MG63 (cell line): ENCODE measurements around the gene CD300H. TPM values are rescaled to one million over a fixed set of nuclear protein-coding genes. Genes with fewer than 3 reads are reported as not detected.
A peak's percentile ranks its signal among the peaks of the same experiment; 100 is the strongest.
"Not testable (repeated sequence)": the region's sequence is repeated elsewhere in the genome, so short reads cannot be mapped to it uniquely, and the experiment has no call there.

ENCODE experiments used
- DNase-seq: peaks from one replicate; pipeline ENCODE4 v3.0.0-alpha.2; 2020
- H3K27me3 ChIP-seq: fragments of 250-450 bp; sonication (Bioruptor Pico); 2 replicates; pipeline ENCODE4 v1.5.1; 2020; ENCODE audit warnings: mild to moderate bottlenecking, moderate library complexity
- H3K36me3 ChIP-seq: fragments of 250-450 bp; sonication (Bioruptor Pico); 2 replicates; pipeline ENCODE4 v1.5.1; 2020; ENCODE audit warnings: mild to moderate bottlenecking, moderate library complexity
- H3K4me3 ChIP-seq: fragments of 250-450 bp; sonication (Bioruptor Pico); 2 replicates; pipeline ENCODE4 v1.5.1; 2020; ENCODE audit warnings: mild to moderate bottlenecking, moderate library complexity
- H3K9me3 ChIP-seq: fragments of 250-450 bp; sonication (Bioruptor Pico); 2 replicates; pipeline ENCODE4 v1.5.1; 2020; ENCODE audit warnings: mild to moderate bottlenecking, moderate library complexity
- total RNA-seq: library from RNA; depleted of rRNA; stranded (reverse); fragments of >200 nt; shearing (Covaris generic); gene quantifications from 2 replicates; pipeline ENCODE4 v1.2.3, GENCODE V29; 2014; ENCODE audit warnings: low replicate concordance

Gene CD300H
- total RNA-seq, 1 experiment from 2014 or later = not detected

DNA sequence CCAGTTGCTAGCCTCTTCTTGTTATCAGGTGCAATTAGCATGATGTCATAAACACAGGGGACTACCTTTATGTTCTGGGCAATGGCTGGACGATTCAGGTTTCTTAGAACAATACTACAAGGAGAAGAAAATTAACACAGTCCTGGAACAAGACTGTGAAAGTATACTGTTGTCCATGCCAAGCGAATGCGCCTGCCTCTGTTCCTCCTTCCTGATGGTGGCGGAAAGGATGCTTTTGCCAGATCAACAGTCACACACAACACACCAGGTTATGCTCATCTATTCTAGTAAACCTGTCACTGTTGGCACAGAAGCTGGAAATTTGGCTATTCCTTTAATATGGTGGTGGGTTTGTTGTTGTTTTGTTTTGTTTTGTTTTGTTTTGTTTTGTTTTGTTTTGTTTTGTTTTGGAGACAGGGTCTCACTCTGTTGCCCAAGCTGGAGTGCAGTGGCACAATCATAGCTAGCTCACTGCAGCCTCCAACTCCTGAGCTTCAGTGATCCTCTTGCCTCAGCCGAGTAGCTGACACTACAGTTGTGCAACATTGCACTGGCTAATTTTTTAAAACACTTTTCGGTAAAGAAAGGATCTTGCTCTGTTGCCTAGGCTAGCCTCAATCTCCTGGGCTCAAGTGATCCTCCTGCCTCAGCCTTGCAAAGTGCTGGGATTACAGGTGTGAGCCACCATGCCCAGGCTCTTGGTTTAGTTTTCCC lies 27.9 kb upstream of the CD300H start:
- no peak for DNase-seq
- no peak overlapping the region for H3K4me3 ChIP-seq
- no peaks in the 10 kb centered on the region for H3K36me3 ChIP-seq
- peaks cover 18% of the 10 kb centered on the region; the same call in 1 of the 2 replicates for H3K27me3 ChIP-seq
- no peaks in the 10 kb centered on the region for H3K9me3 ChIP-seq

DNA sequence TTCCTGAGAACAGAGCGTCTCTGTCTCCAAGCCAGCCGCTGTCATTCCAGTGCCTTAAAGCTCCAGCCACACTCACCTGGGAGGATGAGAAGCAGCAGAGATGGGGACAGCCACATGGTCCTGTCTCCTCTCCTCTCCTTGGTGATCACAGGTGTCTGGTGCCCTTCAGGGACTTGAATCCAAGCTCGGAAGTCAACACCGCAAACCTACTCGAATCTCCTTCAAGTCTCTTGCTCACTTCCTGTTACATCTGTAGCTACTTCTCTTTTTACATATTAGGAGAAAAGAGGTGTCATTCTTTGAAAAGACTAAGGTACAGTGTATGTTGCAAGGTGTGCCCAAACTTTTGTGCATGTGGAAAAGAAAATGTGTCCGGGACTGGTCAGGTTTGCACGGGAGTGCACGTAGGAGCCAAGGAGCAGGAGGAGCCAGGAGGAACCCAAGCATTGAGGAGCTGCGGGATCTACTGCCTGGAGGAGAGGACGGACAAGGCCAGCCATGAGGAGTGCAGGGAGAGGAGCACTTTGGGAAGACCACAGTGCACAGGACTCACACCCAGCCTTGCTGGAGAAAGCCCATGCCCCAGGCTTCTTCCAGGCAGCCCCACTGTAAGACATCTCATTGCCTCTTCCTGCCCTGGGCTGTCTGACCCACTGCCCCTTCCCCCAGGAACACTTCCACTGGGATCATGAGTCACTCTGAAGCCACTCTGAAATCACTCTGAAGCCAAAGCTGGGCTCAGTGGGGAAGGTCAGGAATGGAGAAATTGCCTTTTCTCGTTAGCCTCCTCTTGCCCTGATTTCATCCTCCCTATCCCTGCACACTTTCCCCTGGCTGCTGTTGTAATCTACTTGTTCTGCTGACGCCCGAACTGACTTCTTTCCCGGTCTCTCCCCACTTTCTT lies 25.0 kb upstream of the CD300H start, which contains the start of gene CD300LD:
Gene CD300LD, minus strand, starts transcription at position 197 of the 904 bp plus-strand sequence. Its CDS starts 81 bp downstream, at position 116.
- no peaks in the 10 kb centered on the region for H3K9me3 ChIP-seq
- H3K27me3 ChIP-seq = peaks cover 21% of the 10 kb centered on the region; the same call in 1 of the 2 replicates
- peak; percentile 36 for DNase-seq
- H3K36me3 ChIP-seq = no peaks in the 10 kb centered on the region
- H3K4me3 ChIP-seq = no peak within 1 kb of the TSS

GRCh38 chr17:74591503-74591902 lies 24.2 kb upstream of the CD300H start:
- no peak for DNase-seq
- no peaks in the 10 kb centered on the region for H3K36me3 ChIP-seq
- no peak overlapping the region for H3K4me3 ChIP-seq

DNA sequence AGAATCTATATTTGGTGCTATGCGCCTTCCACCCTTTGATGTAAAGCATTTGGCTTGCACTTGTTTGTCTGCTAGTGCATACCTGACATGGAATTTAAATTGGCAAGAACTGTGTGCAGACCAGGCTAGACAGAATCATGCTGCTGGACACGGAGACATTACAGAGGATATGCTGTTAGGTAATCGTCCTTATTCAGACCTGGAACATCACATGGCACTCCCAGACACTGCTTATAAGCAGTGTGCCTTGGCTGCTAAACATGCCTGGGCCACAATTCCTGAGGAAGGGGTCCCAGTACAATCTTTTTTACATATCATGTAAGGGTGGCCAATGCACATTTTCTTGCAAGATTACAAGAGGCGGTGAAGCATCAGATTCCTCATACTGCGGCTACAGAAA lies 18.4 kb upstream of the CD300H start:
- Histone ChIP-seq H3K36me3 (no peaks in the 10 kb centered on the region), H3K27me3 (peaks cover 14% of the 10 kb centered on the region), H3K4me3 (no peak overlapping the region), H3K9me3 (peaks cover 12% of the 10 kb centered on the region)
- DNase-seq = no peak

More at GRCh38 chr17:74591503-74591902, 24.2 kb upstream of the CD300H start:
- peaks cover 27% of the 10 kb centered on the region for H3K27me3 ChIP-seq
- H3K9me3 ChIP-seq = no peaks in the 10 kb centered on the region

DNA sequence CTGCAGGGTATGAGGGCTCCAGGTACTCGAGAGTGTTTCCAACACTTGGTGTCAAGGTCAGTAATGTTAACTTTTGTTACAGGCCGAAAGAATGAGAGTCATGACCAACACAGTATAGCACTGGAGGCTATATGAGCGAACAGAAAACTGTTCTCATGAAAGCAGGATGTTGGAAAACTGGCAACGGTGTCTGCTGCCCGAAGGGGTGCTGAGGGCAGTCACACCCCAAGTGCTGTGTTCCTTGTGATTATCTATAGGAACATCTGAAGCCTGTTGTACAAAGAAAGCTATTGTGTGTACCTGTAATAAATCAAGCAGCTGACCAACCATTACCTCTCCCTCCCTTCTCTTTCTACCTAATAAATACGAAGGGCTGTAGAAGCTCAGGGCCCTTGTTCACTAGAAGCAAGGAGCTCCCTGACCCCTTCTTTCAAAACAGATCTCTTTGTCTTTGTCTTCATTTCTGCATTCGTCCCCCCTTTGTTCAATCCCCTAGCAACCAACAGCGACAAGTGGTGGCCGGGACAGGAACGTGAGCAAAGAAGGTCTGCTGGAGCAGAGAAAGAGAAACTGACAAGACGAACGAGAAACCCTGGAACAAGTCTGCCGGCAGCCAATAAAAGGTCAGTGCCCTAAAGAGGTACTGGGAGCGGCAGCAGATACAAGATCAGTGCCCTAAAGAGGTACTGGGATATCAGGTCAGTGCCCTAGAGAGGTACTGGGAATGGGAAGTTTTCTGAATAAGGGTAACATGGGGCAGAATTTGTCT lies 17.2 kb upstream of the CD300H start:
- no peak for DNase-seq
- Histone ChIP-seq H3K36me3 (no peaks in the 10 kb centered on the region), H3K27me3 (peaks cover 9% of the 10 kb centered on the region), H3K4me3 (no peak overlapping the region), H3K9me3 (peaks cover 12% of the 10 kb centered on the region)

DNA sequence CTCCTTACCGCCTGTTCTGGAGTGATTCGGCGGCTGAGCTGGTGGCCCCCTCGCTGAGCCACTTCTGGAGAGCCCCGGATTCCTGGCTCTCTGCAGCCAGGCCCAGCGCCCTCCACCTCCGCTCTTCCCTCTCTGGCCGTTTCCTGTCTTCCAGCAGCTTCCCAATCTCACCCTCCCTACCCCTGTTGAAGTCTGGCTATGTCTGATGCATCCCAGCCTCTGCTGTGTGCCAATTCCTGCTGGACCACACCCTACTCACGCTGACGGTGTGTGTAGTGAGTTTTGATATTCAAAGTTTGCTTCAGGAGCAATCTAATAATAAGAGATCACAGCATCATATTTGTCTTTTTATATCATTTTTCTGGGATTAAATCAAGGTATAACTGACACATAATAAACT lies 15.3 kb upstream of the CD300H start:
- H3K27me3 ChIP-seq = peaks cover 5% of the 10 kb centered on the region
- H3K4me3 ChIP-seq = no peak overlapping the region
- H3K36me3 ChIP-seq = no peaks in the 10 kb centered on the region
- DNase-seq = no peak
- peaks cover 12% of the 10 kb centered on the region for H3K9me3 ChIP-seq

DNA sequence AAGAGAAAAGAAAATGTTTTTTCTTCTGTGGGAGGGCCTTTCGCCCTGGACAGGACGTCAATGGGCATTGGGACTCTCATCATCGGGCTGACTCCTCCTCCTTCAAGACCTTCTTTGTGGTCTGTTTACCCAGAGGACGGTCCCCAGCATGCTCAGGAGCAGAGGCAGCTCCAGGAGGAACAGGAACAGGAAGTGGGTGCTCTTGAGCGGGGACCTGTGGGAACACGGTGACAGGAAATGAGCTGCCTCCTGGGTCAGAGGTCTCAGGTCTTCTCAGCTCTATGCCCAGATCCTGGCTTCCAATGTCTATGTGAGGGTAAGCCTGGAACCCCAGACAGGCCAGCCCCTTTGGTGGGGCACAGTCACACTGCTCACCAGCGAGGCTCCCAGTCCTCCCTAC lies 12.6 kb upstream of the CD300H start:
- H3K9me3 ChIP-seq = peaks cover 5% of the 10 kb centered on the region
- no peak for DNase-seq
- peaks cover 3% of the 10 kb centered on the region for H3K27me3 ChIP-seq
- no peak overlapping the region for H3K4me3 ChIP-seq
- no peaks in the 10 kb centered on the region for H3K36me3 ChIP-seq

- H3K4me3 ChIP-seq = no peak overlapping the region
- H3K9me3 ChIP-seq = no peaks in the 10 kb centered on the region; the same call in 1 of the 2 replicates
- no peak for DNase-seq
- peaks cover 8% of the 10 kb centered on the region for H3K27me3 ChIP-seq
- H3K36me3 ChIP-seq = no peaks in the 10 kb centered on the region
Measured at GRCh38 chr17:74578979-74579378, 11.7 kb upstream of the CD300H start.

DNA sequence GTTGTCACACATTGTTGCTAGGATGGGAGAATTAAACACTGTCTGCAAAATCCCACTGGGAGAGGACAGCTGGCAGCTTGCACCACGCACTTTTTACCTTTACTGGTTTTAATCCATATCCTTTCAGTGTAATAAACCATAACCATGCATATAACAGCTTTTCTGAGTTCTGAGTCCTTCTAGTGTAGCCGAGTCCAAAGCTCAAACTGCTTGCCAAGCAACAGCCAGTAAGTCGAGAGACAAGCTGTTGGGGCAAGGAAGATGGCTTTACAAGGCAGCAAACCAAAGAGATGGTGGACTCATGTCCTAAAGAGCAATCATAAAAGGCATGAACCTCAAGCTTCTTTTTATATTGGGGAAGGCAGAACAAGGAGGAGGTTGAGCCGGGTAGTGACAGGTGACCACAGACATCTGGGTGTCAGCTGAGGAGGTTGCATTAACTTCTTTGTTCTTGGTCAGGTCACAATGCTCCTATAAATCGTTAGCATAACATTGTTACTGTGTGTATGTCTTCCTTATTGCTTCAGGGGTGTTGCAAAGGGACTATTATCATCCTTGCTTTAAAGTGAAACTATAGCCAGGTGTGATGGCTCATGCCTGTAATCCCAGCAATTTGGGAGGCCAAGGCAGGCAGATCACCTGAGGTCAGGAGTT lies 7.3 kb upstream of the CD300H start:
- Histone ChIP-seq H3K4me3 (no peak overlapping the region), H3K27me3 (peaks cover 11% of the 10 kb centered on the region), H3K9me3 (peaks cover 7% of the 10 kb centered on the region), H3K36me3 (no peaks in the 10 kb centered on the region)
- no peak for DNase-seq

GRCh38 chr17:74573635-74574034 lies 6.3 kb upstream of the CD300H start:
- DNase-seq, H3K36me3 ChIP-seq, H3K9me3 ChIP-seq, H3K4me3 ChIP-seq: not testable (repeated sequence)
- H3K27me3 ChIP-seq = peaks cover 11% of the 10 kb centered on the region

DNA sequence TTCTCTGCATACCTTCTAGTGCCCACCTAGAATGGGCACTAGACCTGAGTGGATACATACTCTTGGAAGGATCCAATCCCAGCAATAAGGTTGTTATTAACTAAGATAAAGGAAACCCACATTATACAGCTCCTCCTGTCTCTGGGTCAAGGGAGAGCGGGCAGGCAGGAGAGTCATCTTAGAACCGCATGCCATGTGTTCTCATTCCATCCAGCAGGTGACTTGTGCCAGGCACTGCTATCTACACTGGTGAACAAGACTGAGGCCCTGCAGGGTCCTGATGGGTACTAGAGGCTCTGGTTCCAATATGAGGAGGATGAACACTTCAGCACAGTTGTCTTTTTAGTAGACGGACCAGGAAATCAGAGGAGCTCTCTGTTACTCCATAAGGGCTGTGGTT lies 5.9 kb upstream of the CD300H start:
- Histone ChIP-seq H3K27me3 (peaks cover 11% of the 10 kb centered on the region), H3K4me3 (no peak overlapping the region), H3K9me3 (peaks cover 7% of the 10 kb centered on the region), H3K36me3 (no peaks in the 10 kb centered on the region)
- no peak for DNase-seq

GRCh38 chr17:74571621-74572270 lies 4.4 kb upstream of the CD300H start:
- H3K9me3 ChIP-seq = peaks cover 7% of the 10 kb centered on the region
- no peak for DNase-seq
- H3K36me3 ChIP-seq = no peaks in the 10 kb centered on the region
- no peak overlapping the region for H3K4me3 ChIP-seq
- H3K27me3 ChIP-seq = peaks cover 10% of the 10 kb centered on the region; the same call in 1 of the 2 replicates

DNA sequence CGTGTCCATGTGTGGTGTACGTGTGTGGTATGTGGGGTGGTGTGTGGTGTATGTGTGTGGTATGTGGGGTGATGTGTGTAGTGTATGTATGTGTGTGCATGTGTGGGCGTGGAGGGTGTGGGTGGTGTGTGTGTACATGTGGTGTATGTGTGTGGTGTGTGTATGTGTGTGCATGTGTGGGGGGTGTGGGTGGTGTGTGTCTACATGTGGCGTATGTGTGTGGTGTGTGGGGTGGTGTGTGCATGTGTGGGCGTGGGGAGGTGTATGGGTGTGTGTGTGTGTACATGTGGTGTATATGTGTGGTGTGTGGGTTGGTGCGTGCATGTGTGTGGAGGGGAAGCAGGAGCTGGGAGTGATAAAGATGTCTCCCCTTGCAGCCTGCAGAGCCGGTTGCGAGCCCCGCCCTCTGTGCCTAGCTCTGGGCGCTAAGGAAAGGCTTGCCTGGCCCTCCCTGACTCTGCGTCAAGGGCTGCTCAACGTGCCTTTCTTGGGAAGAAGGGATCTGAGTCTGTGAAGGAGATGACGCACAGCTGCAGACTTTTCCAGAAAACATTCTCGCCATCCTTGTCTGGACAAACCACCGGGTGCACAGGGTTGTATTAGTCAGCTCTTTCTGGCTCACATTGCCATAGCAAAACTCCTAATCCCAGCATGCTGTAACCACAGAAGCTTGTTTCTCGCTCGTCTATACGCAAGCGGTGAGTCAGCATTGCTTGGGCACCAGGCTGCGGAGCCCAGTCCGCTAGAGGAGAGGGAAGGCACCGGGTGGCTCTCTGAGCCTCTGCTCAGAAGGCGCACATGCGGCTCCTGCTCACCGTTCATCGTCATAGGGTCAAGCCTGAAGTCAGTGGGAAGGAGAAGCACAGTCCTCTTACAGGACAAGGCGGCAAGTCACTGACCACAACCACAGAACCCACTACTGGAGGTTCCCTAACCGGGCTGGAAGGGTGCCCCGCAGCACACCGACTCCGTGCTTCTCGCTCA lies 2.0 kb upstream of the CD300H start:
- peaks cover 7% of the 10 kb centered on the region for H3K9me3 ChIP-seq
- no peaks in the 10 kb centered on the region for H3K36me3 ChIP-seq
- peak; percentile 99 for DNase-seq
- no peak overlapping the region for H3K4me3 ChIP-seq
- peaks cover 6% of the 10 kb centered on the region; the same call in 1 of the 2 replicates for H3K27me3 ChIP-seq

GRCh38 chr17:74568106-74568873 lies 981 bp upstream of the CD300H start:
- Histone ChIP-seq H3K4me3 (no peak overlapping the region), H3K27me3 (no peaks in the 10 kb centered on the region), H3K9me3 (peaks cover 7% of the 10 kb centered on the region), H3K36me3 (no peaks in the 10 kb centered on the region)
- DNase-seq = no peak
